ENCODE measurements around the gene CNTN1.

- no peak for TF ChIP-seq CTCF (IDR thresholded peaks at IDR 0.05 in 4 of 5, conservative IDR thresholded peaks at IDR 0.05 in 1 of 5)
- no peak for TF ChIP-seq POLR2A (IDR thresholded peaks at IDR 0.05)
These were observed 9.5 kb downstream of the CNTN1 start for GRCh38 chr12:40701756-40702155.

All from gastrocnemius medialis (tissue), 4 donors.